ENCODE measurements around the gene AMPH. TPM values are rescaled to one million over a fixed set of nuclear protein-coding genes. Genes with fewer than 3 reads are reported as not detected.

AMPH gene
- total and polyA plus RNA-seq, 2 of the 4 experiments (the other 2 are of a cell fraction) = 3.9 to 4.8 TPM

DNA sequence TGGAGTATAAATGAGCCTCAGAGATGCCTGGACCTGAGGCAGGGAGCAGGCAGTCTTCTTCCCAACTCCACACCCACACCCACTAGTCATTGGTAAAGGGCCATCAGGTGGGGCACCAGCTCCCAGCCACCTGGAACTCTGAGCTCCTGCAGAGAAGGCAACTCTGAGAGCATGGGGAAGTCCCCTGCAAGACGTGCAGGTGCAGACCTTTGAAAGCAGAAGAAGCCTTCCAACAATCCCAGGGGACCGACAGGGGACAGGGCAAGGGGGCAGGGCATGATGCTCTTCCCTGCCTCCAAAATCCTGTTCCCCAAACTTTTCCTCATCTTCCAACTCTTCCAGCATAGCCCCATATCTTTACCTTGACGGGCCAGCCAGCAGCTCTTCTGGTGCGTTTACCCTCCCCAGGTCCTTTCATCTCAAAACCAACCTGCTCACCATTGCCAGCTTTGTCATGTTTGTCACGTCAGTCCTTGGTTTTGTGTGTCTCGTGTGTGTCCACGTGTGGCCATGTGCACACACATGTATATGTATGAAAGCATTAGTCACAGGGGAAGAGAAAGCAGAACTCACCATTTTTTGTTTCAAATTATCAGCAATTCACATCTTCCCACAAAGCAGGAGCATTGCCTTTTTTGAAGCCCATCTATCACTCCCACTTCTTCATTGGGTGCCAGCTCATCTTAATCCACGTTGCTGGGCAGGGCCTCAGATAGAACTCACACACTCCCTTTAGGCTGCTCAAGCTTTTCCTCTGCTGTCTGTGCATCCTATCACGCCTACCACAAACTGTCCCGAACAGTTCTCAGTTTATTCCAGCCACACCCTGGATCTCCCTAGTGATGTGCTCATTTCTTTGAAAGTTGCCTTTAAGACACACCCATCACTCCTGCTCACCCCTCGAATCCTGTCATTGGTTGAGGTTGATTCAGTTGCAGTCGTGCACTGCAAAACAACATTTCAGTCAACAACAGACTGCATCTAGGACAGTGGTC, 41.0 kb upstream of the AMPH start:
- Histone ChIP-seq H2BK120ac (ENCODE audit: low read depth, low read length) (no peak overlapping the region), H2BK5ac (ENCODE audit: low read depth, low read length, poor library complexity, severe bottlenecking) (no peak overlapping the region), H3K56ac (ENCODE audit: extremely low read depth, insufficient read depth, low read length) (no peak overlapping the region), H3K79me1 (ENCODE audit: low read depth in 1 of 2, low read length in 2 of 2) (no peaks in the 10 kb centered on the region), H3K27me3 (ENCODE audit: control insufficient read depth, insufficient read depth, low read length) (peaks cover 5% of the 10 kb centered on the region; the same call in 1 of the 2 replicates), H4K20me1 (ENCODE audit: insufficient read depth, low read length) (no peaks in the 10 kb centered on the region), H3K9ac (ENCODE audit: low read depth, low read length) (no peak overlapping the region), H3K14ac (replicated peaks; ENCODE audit: low read depth, low read length) (no peak overlapping the region), H4K8ac (ENCODE audit: low read depth in 2 of 2, low read length in 2 of 2) (no peak overlapping the region), H3K4me3 (ENCODE audit: insufficient read depth, low read depth, low read length) (no peak overlapping the region), H2BK20ac (ENCODE audit: low read depth, low read length) (no peak overlapping the region), H2AK5ac (ENCODE audit: low read depth, low read length) (no peak overlapping the region), H3K4me2 (ENCODE audit: low read depth, low read length) (no peak overlapping the region), H2AK9ac (replicated peaks; ENCODE audit: low read depth, low read length, poor library complexity) (no peak overlapping the region), H3K36me3 (ENCODE audit: control insufficient read depth, insufficient read depth, low read length) (no peaks in the 10 kb centered on the region), H4K5ac (ENCODE audit: low read depth, low read length) (no peak overlapping the region), H3K23ac (ENCODE audit: low read depth, low read length) (no peak overlapping the region), H2AFZ (replicated peaks; ENCODE audit: low read length, poor library complexity) (no peak overlapping the region), H3K27ac (ENCODE audit: insufficient read depth, low read length) (no peak overlapping the region), H3K4ac (ENCODE audit: low read depth, low read length) (no peak overlapping the region), H4K91ac (ENCODE audit: insufficient read depth, low read depth, low read length) (no peak overlapping the region), H3K9me1 (ENCODE audit: insufficient read depth, low read length) (no peaks in the 10 kb centered on the region), H3K9me3 (ENCODE audit: control insufficient read depth, insufficient read depth, low read length) (no peaks in the 10 kb centered on the region), H2BK15ac (ENCODE audit: low read depth, low read length) (no peak overlapping the region), H3K18ac (ENCODE audit: low read depth, low read length) (no peak overlapping the region), H3K4me1 (ENCODE audit: control insufficient read depth, insufficient read depth, low read length) (peaks cover 2% of the 10 kb centered on the region; the same call in 1 of the 2 replicates)
- ATAC-seq (ENCODE audit: low read depth) = no peak
- ChIA-PET CTCF (interaction anchor here (0.9 to 1.7 kb wide), 3 partner anchors 12 to 273 kb away, joined by 3 to 6 read pairs (median 4); no protein-coding TSS in a partner anchor), POLR2A (ENCODE audit: unreplicated experiment) (no interaction called here)
- DNase-seq = no peak
- in situ Hi-C loops (cut with MboI; ENCODE audit: low sequenced_read_pairs) = no loop called here
- intact Hi-C loops (cut with micrococcal nuclease) = no loop called here
- TF ChIP-seq POLR2A (IDR thresholded peaks at IDR 0.05; ENCODE audit: low read depth, low read length) (no peak), BHLHE40 (IDR thresholded peaks at IDR 0.05; ENCODE audit: low read depth, low read length) (no peak), MXI1 (IDR thresholded peaks at IDR 0.05; ENCODE audit: borderline replicate concordance, low read depth, low read length) (no peak), MAFK (IDR thresholded peaks at IDR 0.05; ENCODE audit: low read depth, low read length) (no peak), RAD21 (IDR thresholded peaks at IDR 0.05; ENCODE audit: low read length) (no peak), RFX5 (IDR thresholded peaks at IDR 0.05; ENCODE audit: low read depth, low read length) (no peak), MAZ (IDR thresholded peaks at IDR 0.05; ENCODE audit: borderline replicate concordance, low read depth, low read length) (no peak), CEBPB (IDR thresholded peaks at IDR 0.05; ENCODE audit: low read depth, low read length) (no peak)
- TF ChIP-seq, protein P1, sequence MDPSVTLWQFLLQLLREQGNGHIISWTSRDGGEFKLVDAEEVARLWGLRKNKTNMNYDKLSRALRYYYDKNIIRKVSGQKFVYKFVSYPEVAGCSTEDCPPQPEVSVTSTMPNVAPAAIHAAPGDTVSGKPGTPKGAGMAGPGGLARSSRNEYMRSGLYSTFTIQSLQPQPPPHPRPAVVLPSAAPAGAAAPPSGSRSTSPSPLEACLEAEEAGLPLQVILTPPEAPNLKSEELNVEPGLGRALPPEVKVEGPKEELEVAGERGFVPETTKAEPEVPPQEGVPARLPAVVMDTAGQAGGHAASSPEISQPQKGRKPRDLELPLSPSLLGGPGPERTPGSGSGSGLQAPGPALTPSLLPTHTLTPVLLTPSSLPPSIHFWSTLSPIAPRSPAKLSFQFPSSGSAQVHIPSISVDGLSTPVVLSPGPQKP (IDR thresholded peaks at IDR 0.05; ENCODE audit: borderline replicate concordance, low read depth, low read length) = no peak
- TF ChIP-seq, protein P2, sequence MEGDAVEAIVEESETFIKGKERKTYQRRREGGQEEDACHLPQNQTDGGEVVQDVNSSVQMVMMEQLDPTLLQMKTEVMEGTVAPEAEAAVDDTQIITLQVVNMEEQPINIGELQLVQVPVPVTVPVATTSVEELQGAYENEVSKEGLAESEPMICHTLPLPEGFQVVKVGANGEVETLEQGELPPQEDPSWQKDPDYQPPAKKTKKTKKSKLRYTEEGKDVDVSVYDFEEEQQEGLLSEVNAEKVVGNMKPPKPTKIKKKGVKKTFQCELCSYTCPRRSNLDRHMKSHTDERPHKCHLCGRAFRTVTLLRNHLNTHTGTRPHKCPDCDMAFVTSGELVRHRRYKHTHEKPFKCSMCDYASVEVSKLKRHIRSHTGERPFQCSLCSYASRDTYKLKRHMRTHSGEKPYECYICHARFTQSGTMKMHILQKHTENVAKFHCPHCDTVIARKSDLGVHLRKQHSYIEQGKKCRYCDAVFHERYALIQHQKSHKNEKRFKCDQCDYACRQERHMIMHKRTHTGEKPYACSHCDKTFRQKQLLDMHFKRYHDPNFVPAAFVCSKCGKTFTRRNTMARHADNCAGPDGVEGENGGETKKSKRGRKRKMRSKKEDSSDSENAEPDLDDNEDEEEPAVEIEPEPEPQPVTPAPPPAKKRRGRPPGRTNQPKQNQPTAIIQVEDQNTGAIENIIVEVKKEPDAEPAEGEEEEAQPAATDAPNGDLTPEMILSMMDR (conservative IDR thresholded peaks at IDR 0.05; ENCODE audit: low read depth, low read length) = no peak
- TF ChIP-seq, protein P3, sequence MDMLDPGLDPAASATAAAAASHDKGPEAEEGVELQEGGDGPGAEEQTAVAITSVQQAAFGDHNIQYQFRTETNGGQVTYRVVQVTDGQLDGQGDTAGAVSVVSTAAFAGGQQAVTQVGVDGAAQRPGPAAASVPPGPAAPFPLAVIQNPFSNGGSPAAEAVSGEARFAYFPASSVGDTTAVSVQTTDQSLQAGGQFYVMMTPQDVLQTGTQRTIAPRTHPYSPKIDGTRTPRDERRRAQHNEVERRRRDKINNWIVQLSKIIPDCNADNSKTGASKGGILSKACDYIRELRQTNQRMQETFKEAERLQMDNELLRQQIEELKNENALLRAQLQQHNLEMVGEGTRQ (IDR thresholded peaks at IDR 0.05; ENCODE audit: low read depth, low read length) = no peak
- WGBS, 2 experiments (ENCODE audit: extremely low coverage in 2 of 2, insufficient read length in 1 of 2) = 100% methylated on average over 1 of the region's 12 CpGs; no CpG with 5 or more reads in 1 of the 2 experiments
- dilution Hi-C loops (cut with HindIII; ENCODE audit: low sequenced_read_pairs, unreplicated experiment) = no loop called here
- BruUV-seq (replicated peaks) = no TSS peak
